Epithelial cell of esophagus (primary cell): ENCODE results near the gene KIAA0319L.

Experiments
- DNase-seq: peaks from one replicate; pipeline ENCODE4 v3.0.0; 2010; ENCODE audit warnings: low read depth
- H3K4me3 ChIP-seq: 2 replicates; pipeline ENCODE4 v1.5.1; 2011; ENCODE audit warnings: mild to moderate bottlenecking, low read length, control low read depth
- CTCF ChIP-seq: IDR thresholded peaks from 2 replicates; pipeline ENCODE4 v1.5.1; 2011; ENCODE audit warnings: low read depth, mild to moderate bottlenecking, low read length, control low read depth, inconsistent platforms; ENCODE audit not compliant: insufficient read depth; ENCODE audit errors: missing control alignments

Gene KIAA0319L

GRCh38 chr1:35557118-35557610 is at the start of gene KIAA0319L:
TSS of gene KIAA0319L (minus strand) at chr1:35557403. CDS start at chr1:35554491, 2,912 bp downstream.
- no peak for TF ChIP-seq CTCF
- DNase-seq: peak; percentile 84
- peak within 1 kb of the TSS; percentile 92 for H3K4me3 ChIP-seq

GRCh38 chr1:35605867-35606182 is 48.6 kb upstream of the KIAA0319L start:
- no peak for TF ChIP-seq CTCF
- no peak overlapping the region for H3K4me3 ChIP-seq
- DNase-seq: no peak

- no peak for TF ChIP-seq CTCF
- no peak for DNase-seq
- H3K4me3 ChIP-seq: no peak overlapping the region
Observed at GRCh38 chr1:35605071-35605866, 48.1 kb upstream of the KIAA0319L start.

GRCh38 chr1:35603941-35604340 is 46.7 kb upstream of the KIAA0319L start:
- no peak for TF ChIP-seq CTCF
- no peak for DNase-seq
- H3K4me3 ChIP-seq: no peak overlapping the region

GRCh38 chr1:35603468-35603867 is 46.3 kb upstream of the KIAA0319L start:
- DNase-seq: no peak
- no peak overlapping the region for H3K4me3 ChIP-seq
- TF ChIP-seq CTCF: no peak

GRCh38 chr1:35600593-35600992 is 43.4 kb upstream of the KIAA0319L start:
- TF ChIP-seq CTCF: no peak
- no peak overlapping the region for H3K4me3 ChIP-seq
- peak; percentile 46 for DNase-seq

- no peak for TF ChIP-seq CTCF
- H3K4me3 ChIP-seq: no peak overlapping the region
- DNase-seq: no peak
Observed at GRCh38 chr1:35599411-35599810, 42.2 kb upstream of the KIAA0319L start.
